Measurements from ENCODE around the gene RSRC1.

The RSRC1 gene

DNA sequence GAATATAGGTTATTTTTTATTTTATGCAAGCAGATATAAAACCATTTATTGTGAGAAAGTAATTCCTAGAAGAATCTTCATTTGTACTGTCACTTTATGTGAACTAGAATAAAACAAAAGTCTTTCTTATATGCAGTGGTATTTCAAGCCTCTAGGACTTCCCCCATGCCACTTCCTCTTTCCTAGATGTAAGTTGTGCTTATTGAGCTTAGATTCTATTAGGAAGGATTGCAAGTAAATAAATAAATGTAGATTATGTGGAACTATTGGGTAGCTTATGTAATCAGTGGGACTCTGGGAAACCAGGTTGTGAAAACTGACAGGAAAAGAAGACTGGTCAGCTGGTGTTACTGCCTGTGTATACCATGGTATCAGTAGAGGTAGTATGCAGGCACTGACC lies 169.7 kb downstream of the RSRC1 start:
- no peak overlapping the region for H3K14ac ChIP-seq (ENCODE audit: low read length)
- H3K27me3 ChIP-seq (ENCODE audit: control insufficient read depth in 3 of 3, insufficient read depth in 3 of 3, low read depth in 1 of 3, low read length in 3 of 3) = no peaks in the 10 kb centered on the region
- DNase-seq (ENCODE audit: low spot score) = no peak
- H3K18ac ChIP-seq (ENCODE audit: low read length) = no peak overlapping the region
- no peaks in the 10 kb centered on the region for H3K9me3 ChIP-seq (replicated peaks in 1 of 2; ENCODE audit: control insufficient read depth in 2 of 2, insufficient read depth in 1 of 2, low read depth in 1 of 2, low read length in 2 of 2)
- H3K9ac ChIP-seq (ENCODE audit: low read depth, low read length, poor library complexity) = no peak overlapping the region
- no peak overlapping the region for H3K23ac ChIP-seq (ENCODE audit: low read depth, low read length, poor library complexity)
- no peak overlapping the region for H4K8ac ChIP-seq (ENCODE audit: low read depth, low read length)
- no peak overlapping the region for H2BK12ac ChIP-seq (ENCODE audit: low read length)
- no peak overlapping the region for H3K4ac ChIP-seq (ENCODE audit: low read length)
- no peak overlapping the region for H3K4me2 ChIP-seq (ENCODE audit: insufficient read depth, low read length, poor library complexity, severe bottlenecking)
- H2AK5ac ChIP-seq (ENCODE audit: low read depth, low read length) = no peak overlapping the region
- no peaks in the 10 kb centered on the region for H3K4me1 ChIP-seq (ENCODE audit: control insufficient read depth in 2 of 2, insufficient read depth in 1 of 2, low read depth in 1 of 2, low read length in 2 of 2)
- H2BK5ac ChIP-seq (ENCODE audit: low read length) = no peak overlapping the region
- no peaks in the 10 kb centered on the region for H3K79me1 ChIP-seq (ENCODE audit: low read depth, low read length)
- no peaks in the 10 kb centered on the region for H3K36me3 ChIP-seq (replicated peaks in 1 of 2; ENCODE audit: control insufficient read depth in 2 of 2, insufficient read depth in 2 of 2, low read length in 2 of 2)
- H3K4me3 ChIP-seq (ENCODE audit: low read length in 2 of 2) = no peak overlapping the region
- no peak overlapping the region for H2BK120ac ChIP-seq (ENCODE audit: low read depth, low read length)
- H2BK15ac ChIP-seq (ENCODE audit: low read length) = no peak overlapping the region
- H2AFZ ChIP-seq (ENCODE audit: low read length) = no peak overlapping the region
- no peak overlapping the region for H3K27ac ChIP-seq (replicated peaks; ENCODE audit: low read length)
- no peak overlapping the region for H4K91ac ChIP-seq (ENCODE audit: low read depth, low read length, poor library complexity)

GRCh38 chr3:158295771-158296170 lies 185.9 kb downstream of the RSRC1 start:
- Histone ChIP-seq H3K4me2 (ENCODE audit: insufficient read depth, low read length, poor library complexity, severe bottlenecking) (no peak overlapping the region), H4K91ac (ENCODE audit: low read depth, low read length, poor library complexity) (no peak overlapping the region), H2AFZ (ENCODE audit: low read length) (no peak overlapping the region), H2BK15ac (ENCODE audit: low read length) (no peak overlapping the region), H3K4me1 (ENCODE audit: control insufficient read depth in 2 of 2, insufficient read depth in 1 of 2, low read depth in 1 of 2, low read length in 2 of 2) (no peaks in the 10 kb centered on the region), H3K9ac (ENCODE audit: low read depth, low read length, poor library complexity) (no peak overlapping the region), H4K8ac (ENCODE audit: low read depth, low read length) (no peak overlapping the region), H2BK5ac (ENCODE audit: low read length) (no peak overlapping the region), H3K4ac (ENCODE audit: low read length) (no peak overlapping the region), H2BK12ac (ENCODE audit: low read length) (no peak overlapping the region), H3K9me3 (replicated peaks in 1 of 2; ENCODE audit: control insufficient read depth in 2 of 2, insufficient read depth in 1 of 2, low read depth in 1 of 2, low read length in 2 of 2) (no peaks in the 10 kb centered on the region), H3K79me1 (ENCODE audit: low read depth, low read length) (no peaks in the 10 kb centered on the region), H3K18ac (ENCODE audit: low read length) (no peak overlapping the region), H3K27me3 (ENCODE audit: control insufficient read depth in 3 of 3, insufficient read depth in 3 of 3, low read depth in 1 of 3, low read length in 3 of 3) (no peaks in the 10 kb centered on the region), H3K27ac (replicated peaks; ENCODE audit: low read length) (no peak overlapping the region), H3K36me3 (replicated peaks in 1 of 2; ENCODE audit: control insufficient read depth in 2 of 2, insufficient read depth in 2 of 2, low read length in 2 of 2) (no peaks in the 10 kb centered on the region), H2BK120ac (ENCODE audit: low read depth, low read length) (no peak overlapping the region), H2AK5ac (ENCODE audit: low read depth, low read length) (no peak overlapping the region), H3K23ac (ENCODE audit: low read depth, low read length, poor library complexity) (no peak overlapping the region), H3K4me3 (ENCODE audit: low read length in 2 of 2) (no peak overlapping the region), H3K14ac (ENCODE audit: low read length) (no peak overlapping the region)
- DNase-seq (ENCODE audit: low spot score) = no peak
- WGBS, 2 donors (ENCODE audit: extremely low coverage in 2 of 2, insufficient read length in 2 of 2, insufficient replicate concordance in 1 of 2) = no CpG with 5 or more reads among the region's 2 CpGs

GRCh38 chr3:158297940-158298339 lies 188.1 kb downstream of the RSRC1 start:
- Histone ChIP-seq H3K9me3 (replicated peaks in 1 of 2; ENCODE audit: control insufficient read depth in 2 of 2, insufficient read depth in 1 of 2, low read depth in 1 of 2, low read length in 2 of 2) (no peaks in the 10 kb centered on the region), H3K4me3 (ENCODE audit: low read length in 2 of 2) (no peak overlapping the region), H2BK15ac (ENCODE audit: low read length) (no peak overlapping the region), H4K8ac (ENCODE audit: low read depth, low read length) (no peak overlapping the region), H3K9ac (ENCODE audit: low read depth, low read length, poor library complexity) (no peak overlapping the region), H3K4ac (ENCODE audit: low read length) (no peak overlapping the region), H2AFZ (ENCODE audit: low read length) (no peak overlapping the region), H3K27me3 (ENCODE audit: control insufficient read depth in 3 of 3, insufficient read depth in 3 of 3, low read depth in 1 of 3, low read length in 3 of 3) (no peaks in the 10 kb centered on the region), H3K18ac (ENCODE audit: low read length) (no peak overlapping the region), H3K14ac (ENCODE audit: low read length) (no peak overlapping the region), H3K23ac (ENCODE audit: low read depth, low read length, poor library complexity) (no peak overlapping the region), H3K36me3 (replicated peaks in 1 of 2; ENCODE audit: control insufficient read depth in 2 of 2, insufficient read depth in 2 of 2, low read length in 2 of 2) (no peaks in the 10 kb centered on the region), H2BK12ac (ENCODE audit: low read length) (no peak overlapping the region), H3K4me2 (ENCODE audit: insufficient read depth, low read length, poor library complexity, severe bottlenecking) (no peak overlapping the region), H3K4me1 (ENCODE audit: control insufficient read depth in 2 of 2, insufficient read depth in 1 of 2, low read depth in 1 of 2, low read length in 2 of 2) (no peaks in the 10 kb centered on the region), H2AK5ac (ENCODE audit: low read depth, low read length) (no peak overlapping the region), H3K27ac (replicated peaks; ENCODE audit: low read length) (no peak overlapping the region), H4K91ac (ENCODE audit: low read depth, low read length, poor library complexity) (no peak overlapping the region), H2BK5ac (ENCODE audit: low read length) (no peak overlapping the region), H3K79me1 (ENCODE audit: low read depth, low read length) (no peaks in the 10 kb centered on the region), H2BK120ac (ENCODE audit: low read depth, low read length) (no peak overlapping the region)
- DNase-seq (ENCODE audit: low spot score) = no peak

DNA sequence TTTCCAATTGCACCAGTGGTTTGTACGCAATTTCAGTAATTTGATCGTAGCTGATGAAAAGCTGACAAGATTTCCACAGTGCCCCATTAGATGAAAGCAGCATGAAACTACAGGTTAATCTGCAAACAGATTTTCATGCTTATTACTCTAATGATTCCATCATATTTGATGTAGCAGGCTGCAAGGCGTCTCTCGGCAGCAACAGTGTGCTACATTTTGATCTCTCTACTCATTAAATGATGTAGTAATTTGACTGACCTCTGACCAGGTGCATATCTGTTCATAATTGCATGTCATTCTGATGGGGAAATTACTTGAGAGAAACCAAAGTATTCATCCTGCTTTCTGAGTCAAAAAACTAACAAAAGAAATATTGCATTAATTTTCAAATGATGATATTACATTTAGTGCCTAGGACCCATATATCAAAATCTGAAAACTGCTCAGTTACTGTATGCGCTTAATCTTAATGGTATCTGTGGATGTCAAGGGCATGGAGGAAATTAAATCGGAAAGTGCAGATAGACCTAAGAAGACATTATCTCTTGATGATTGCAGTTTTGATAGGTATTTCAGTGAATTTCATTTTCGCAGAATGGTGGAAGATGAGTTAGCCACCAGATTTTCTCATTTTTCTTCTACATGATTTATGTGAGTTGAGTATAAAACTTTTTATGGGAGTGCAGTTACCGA lies 198.5 kb downstream of the RSRC1 start:
- peaks cover 2% of the 10 kb centered on the region for H3K79me1 ChIP-seq (ENCODE audit: low read depth, low read length)
- no peak overlapping the region for H3K4me3 ChIP-seq (ENCODE audit: low read length in 2 of 2)
- no CpG with 5 or more reads among the region's 8 CpGs for WGBS, 2 donors (ENCODE audit: extremely low coverage in 2 of 2, insufficient read length in 2 of 2, insufficient replicate concordance in 1 of 2)
- H2BK15ac ChIP-seq (ENCODE audit: low read length) = no peak overlapping the region
- no peak overlapping the region for H2BK5ac ChIP-seq (ENCODE audit: low read length)
- no peaks in the 10 kb centered on the region for H3K4me1 ChIP-seq (ENCODE audit: control insufficient read depth in 2 of 2, insufficient read depth in 1 of 2, low read depth in 1 of 2, low read length in 2 of 2)
- no peak overlapping the region for H2BK12ac ChIP-seq (ENCODE audit: low read length)
- no peaks in the 10 kb centered on the region for H3K36me3 ChIP-seq (replicated peaks in 1 of 2; ENCODE audit: control insufficient read depth in 2 of 2, insufficient read depth in 2 of 2, low read length in 2 of 2)
- no peak overlapping the region for H4K8ac ChIP-seq (ENCODE audit: low read depth, low read length)
- H4K91ac ChIP-seq (ENCODE audit: low read depth, low read length, poor library complexity) = no peak overlapping the region
- H3K23ac ChIP-seq (ENCODE audit: low read depth, low read length, poor library complexity) = no peak overlapping the region
- no peak overlapping the region for H3K4ac ChIP-seq (ENCODE audit: low read length)
- no peak overlapping the region for H2AK5ac ChIP-seq (ENCODE audit: low read depth, low read length)
- H2BK120ac ChIP-seq (ENCODE audit: low read depth, low read length) = no peak overlapping the region
- no peak overlapping the region for H3K4me2 ChIP-seq (ENCODE audit: insufficient read depth, low read length, poor library complexity, severe bottlenecking)
- no peak overlapping the region for H3K9ac ChIP-seq (ENCODE audit: low read depth, low read length, poor library complexity)
- no peak overlapping the region for H2AFZ ChIP-seq (ENCODE audit: low read length)
- no peak overlapping the region for H3K14ac ChIP-seq (ENCODE audit: low read length)
- no peak overlapping the region for H3K27ac ChIP-seq (replicated peaks; ENCODE audit: low read length)
- no peak overlapping the region for H3K18ac ChIP-seq (ENCODE audit: low read length)
- H3K9me3 ChIP-seq (replicated peaks in 1 of 2; ENCODE audit: control insufficient read depth in 2 of 2, insufficient read depth in 1 of 2, low read depth in 1 of 2, low read length in 2 of 2) = no peaks in the 10 kb centered on the region
- DNase-seq (ENCODE audit: low spot score) = no peak
- no peaks in the 10 kb centered on the region for H3K27me3 ChIP-seq (ENCODE audit: control insufficient read depth in 3 of 3, insufficient read depth in 3 of 3, low read depth in 1 of 3, low read length in 3 of 3)

Data from neuronal stem cell (in vitro differentiated cells).